Spleen (tissue), 7 donors: Measurements from ENCODE around the gene KLHL6.

Experiments used
- CTCF ChIP-seq, 11 experiments: fragments of 200-600 bp in 7 of 11; fragments of 450-650 bp in 4 of 11; sonication (generic) in 4 of 11; IDR thresholded peaks in 8 of 11; conservative IDR thresholded peaks in 3 of 11; 1 replicate in 7 of 11; 2 replicates in 4 of 11; pipeline versions ENCODE4 v1.4.0 to v1.8.0; 2016 to 2021; ENCODE audit warnings: antibody characterized with exemption in 11 of 11, inconsistent platforms in 4 of 11, mild to moderate bottlenecking in 1 of 11
- POLR2AphosphoS5 ChIP-seq, 3 donors: sonication (generic); formaldehyde crosslinking; IDR thresholded peaks; one replicate each; pipeline ENCODE4 v1.5.1; 2017; ENCODE audit warnings: antibody characterized with exemption in 3 of 3
- donor health status: DM: no; HTN: no; CAD: no; lungs with moderate emphysema.
- donor health status: DM: no; HTN: no; CAD: no.
- donor health status: DM: no; HTN: no; CAD: no.

GRCh38 chr3:183503746-183504145 lies 51.8 kb downstream of the KLHL6 start:
- no peak for TF ChIP-seq CTCF (IDR thresholded peaks at IDR 0.05 in 8 of 11, conservative IDR thresholded peaks at IDR 0.05 in 3 of 11)
- no peak for TF ChIP-seq POLR2AphosphoS5 (IDR thresholded peaks at IDR 0.05)
